Activated CD4-positive, CD25-positive, alpha-beta regulatory T cell treated with anti-CD3 and anti-CD28 coated beads, Interleukin-2, amount 50 U/mL, for 72 hours (primary cell): ENCODE measurements around the gene DHX15.

ENCODE experiments used
- DNase-seq: peaks from one replicate; pipeline ENCODE4 v3.0.0; 2021

The DHX15 gene

DNA sequence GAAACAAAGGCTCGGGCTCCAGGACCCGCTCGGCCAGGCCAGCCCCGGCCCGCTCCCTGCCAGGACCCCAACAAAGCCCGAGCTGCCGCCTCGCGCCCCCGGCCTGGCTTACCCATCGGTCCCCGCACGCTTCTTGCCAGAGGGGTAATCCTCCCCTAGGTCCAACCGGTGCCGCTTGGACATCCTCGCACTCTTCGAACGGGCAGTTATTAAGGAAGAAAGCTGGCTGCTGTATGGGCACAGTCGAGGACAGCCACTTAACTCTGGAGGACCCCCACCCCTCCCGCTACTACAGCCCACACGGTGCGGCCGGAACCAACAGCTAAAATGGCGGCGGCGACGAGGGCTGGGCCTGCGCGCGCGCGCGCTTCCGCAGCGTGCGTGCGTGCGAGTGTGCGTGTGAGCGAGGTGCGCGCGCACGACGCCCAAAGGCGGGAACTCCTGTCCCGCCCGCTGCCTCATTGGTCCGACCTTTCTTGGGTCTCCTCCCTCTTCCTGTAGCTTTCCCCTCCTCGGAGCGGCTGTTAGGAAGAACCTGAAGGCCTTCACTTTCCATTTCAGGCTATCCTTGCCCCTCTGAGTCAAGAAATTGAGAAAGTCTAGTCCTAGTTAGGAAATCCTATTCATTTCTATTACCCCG, at the start of gene DHX15:
DHX15 (minus strand) TSS at position 344 of the 640 bp plus-strand sequence; CDS start at position 183, 161 bp downstream.
- DNase-seq: peak; percentile 90

DNA sequence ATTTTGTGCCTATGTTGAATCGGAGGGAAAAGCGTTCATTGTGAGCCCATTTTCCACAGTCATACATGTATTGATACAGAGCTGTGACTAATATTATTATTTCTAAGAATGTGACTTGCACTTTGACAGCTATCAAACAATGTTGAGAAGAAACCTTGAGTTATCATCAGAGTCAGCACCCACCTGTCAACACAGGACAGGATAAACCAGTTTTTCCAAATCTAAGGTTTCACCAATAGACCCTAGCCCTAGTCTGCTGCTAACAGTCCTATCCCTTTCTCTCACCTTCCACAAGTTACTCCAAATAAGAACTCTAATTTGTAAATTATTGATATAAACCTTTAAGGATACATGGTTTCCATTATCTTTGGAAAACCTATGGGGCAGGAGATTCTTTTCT, 47.7 kb upstream of the DHX15 start:
- DNase-seq: no peak

DNA sequence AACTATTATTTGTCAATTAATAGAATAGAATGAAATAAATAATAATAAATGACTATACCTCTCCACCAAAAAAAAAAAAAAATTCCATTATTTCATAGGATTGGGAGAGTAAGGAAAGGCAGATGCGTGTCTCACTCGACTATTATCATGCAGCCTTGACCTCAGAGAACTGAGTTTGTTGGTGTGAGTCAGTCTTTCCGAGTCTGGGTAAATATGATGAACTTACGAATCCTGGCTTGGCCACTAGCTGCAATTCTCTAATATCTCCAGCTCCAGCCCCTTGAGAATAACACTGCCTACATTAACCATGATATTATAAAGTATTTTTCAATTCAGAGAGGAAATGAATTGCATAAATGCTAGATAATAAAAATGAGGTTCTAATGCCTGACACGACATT, 46.6 kb upstream of the DHX15 start:
- DNase-seq: no peak

DNA sequence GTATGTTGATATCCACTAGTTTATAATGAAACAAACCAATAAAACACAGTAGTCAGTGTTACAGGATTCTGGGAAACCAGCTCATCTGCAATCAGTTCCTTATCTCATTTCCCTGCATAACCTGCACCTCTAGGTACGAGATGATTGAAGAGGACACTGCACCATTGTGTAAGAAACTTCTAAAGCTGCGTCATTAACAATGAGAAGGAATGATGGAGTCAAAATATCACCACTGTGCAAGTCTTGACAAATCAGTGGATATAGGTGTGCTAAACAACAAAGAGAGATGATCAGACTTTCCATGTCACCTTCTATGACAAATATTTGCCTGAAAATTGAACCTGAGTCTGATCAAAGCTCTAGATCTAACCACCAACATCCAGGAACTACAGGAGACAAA, 40.7 kb upstream of the DHX15 start:
- no peak for DNase-seq

DNA sequence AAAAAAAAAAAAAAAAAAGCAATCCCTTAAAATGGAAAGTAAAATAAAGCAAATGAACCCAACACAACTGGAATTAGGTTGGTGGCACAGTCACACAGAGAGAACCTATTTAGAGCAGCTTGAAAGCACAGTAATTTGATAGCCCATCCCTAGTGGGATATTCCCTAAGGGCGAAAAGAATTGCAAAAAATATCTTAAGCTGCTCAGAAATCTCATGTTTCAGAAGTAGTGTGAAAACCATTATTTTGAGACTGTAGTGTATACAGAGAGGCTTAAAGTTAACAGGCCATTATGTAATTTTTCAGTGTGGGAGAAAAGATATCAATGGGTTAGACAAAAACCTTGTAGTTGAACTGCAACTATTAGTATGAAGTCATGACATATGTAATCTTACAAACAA, 40.0 kb upstream of the DHX15 start:
- DNase-seq: no peak

DNA sequence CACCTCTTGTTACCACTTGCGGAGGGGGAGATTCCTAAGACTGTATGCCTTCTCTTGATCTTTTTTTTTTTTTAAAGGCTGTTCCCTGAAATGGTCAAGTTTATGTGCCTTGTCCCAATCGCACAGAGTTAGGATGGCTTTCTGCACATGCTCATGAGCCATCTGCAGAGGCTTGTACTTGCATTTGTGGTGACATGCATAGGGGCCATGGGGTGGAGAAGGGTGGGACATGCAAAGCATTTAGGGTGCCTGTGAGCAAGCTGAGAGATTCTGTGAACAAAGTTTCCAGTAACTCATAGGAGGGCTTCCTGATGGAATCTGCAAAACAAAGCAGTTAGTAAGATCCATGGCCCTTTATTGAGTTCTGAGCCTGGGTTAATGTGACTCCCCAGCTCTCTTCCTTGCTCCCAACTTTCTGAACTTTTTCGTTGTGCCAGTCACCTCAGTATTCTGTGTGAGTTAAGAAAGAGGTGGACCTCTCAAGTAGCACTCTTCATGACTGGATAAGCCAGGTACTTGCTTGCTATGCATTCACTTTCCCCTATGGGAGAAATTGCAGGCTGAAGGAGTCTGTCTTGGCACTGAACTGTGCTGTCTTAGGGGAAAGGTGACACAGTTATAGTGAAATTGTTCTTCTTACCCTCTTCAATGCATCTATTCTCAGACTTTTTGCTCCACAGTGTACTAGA, 37.9 kb upstream of the DHX15 start:
- no peak for DNase-seq

DNA sequence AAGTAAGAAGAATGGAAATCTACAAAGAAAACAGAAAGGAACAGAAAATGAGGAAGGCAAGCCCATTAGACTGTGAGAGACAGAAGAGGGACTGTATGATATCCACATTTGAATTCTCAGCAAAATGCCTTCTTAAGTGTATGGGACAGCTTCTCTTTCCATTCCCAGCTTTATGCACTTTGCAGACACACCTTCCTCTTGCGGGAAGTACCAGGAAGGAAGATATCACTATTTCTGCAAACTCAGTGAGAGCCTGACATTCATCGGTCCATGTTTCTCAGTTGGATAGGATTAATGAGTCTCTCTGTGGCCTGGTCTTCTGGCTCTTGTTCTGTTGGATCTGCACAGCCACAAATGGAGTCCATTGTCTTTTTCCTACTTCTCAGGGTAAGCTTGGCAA, 31.6 kb upstream of the DHX15 start:
- DNase-seq: no peak

DNA sequence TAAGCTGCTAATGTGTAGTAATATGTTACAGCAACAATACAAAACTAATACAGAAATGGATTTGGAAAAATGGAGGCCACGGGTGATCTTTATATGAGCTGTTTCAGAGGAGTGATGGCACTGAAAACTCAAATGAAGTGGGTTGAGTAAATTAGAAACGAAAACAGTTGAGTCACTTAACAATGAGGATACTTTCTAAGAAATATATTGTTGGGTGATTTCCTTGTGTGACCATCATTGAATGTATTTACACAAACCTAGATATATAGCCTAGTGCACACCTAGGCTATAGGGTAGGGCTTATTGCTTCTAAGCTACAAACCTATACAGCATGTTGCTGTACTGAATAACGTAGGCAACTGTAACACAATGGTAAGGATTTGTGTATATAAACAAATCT, 30.5 kb upstream of the DHX15 start:
- DNase-seq: no peak

DNA sequence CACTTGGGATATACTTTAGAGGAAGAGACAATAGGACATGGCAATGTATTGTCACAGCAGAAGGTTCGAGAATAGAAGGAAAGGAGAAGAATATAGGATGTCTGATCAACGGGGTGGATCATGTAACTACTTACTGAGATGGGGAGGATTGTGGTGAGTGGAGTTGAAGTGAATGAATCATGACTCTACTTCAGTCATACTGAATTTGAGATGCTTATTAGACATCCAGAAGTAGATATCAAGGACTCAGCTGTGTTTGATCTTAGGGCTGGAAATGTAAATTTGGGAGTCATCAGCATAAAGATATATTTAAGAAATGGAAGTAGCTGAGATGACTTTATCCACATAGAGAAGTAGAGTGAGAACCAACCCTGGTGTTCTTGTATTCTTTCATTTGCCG, 29.1 kb upstream of the DHX15 start:
- DNase-seq: no peak

DNA sequence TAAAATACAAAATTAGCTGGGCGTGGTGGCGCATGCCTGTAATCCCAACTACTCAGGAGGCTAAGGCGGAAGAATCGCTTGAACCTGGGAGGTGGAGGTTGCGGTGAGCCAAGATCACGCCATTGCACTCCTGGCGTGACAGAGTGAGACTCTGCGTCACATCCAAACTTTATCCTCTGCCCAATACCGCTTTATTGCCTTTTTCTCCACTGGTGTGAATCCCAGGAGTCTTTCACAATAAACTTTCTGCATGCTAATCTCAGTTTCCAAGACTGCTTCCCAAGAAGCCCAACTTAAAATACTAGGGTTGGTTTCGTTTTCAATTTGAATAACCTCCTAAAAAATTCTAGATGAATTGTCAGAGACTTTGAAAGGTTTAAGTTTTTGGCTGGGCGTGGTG, 27.2 kb upstream of the DHX15 start:
- DNase-seq: no peak

DNA sequence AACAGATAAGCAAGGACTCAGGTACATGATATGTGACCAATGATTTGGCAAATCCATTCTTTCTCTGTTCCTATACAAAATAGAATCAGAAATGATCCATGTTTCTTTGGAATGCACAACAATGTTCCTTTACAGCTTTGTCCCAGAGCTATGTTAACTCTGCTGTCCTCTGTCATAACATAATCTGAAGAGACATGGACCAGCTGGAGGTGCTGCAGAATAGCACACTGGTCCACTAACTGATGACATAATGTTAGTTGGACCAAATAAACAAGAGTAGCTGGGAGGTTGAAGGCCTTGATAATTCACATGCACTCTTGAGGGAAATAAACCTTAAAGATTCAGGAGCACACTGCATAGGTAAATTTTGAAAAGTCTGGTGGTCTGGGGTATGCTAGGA, 23.0 kb upstream of the DHX15 start:
- no peak for DNase-seq

DNA sequence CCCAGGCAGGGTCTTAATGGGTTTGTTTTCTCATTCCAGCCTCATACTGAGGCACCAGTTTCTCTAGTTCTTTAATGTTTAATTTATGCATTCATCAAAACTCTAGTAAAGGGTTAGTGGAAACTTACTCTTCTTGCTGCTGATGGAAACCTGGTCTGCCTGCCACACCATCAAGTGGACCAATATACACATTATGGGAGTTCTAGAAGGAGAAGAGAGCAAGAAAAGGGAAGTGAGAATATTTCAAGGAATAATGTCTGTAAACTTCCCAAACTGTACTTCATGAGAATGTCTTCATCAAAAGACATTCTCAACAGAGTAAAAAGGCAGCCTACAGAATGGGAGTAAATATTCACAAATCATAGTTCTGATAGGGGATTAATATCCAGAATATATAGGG, 20.9 kb upstream of the DHX15 start:
- DNase-seq: no peak

DNA sequence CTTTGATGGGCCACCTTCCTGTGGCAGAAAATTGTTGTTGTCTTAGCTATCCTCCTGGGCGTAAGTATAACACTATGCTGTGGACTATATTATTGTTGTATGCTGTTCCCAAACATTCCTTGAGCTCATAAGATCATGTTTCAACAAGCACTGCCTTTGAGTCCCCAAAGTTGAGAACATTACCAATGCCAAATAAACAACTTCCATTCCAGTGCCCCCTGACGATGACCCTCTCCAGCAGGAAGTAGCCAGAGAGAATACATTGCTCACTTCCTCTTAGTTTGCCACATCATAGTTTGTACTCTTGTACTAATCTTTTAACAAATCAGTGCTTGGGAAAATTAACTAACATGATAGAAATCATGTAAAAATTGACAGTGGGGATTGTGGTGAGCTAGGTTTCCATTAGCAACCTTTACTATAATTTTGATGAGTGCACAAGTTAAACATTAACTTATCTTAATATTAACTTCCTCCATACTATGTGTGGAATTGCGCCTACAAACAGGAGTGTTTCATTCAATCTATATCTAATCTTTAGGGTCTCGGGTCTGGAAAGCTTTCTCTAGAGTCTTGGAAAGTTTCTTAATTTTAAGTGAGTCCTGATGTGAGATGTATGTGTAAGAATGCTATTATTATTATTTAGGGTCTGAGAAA, 20.3 kb upstream of the DHX15 start:
- no peak for DNase-seq

DNA sequence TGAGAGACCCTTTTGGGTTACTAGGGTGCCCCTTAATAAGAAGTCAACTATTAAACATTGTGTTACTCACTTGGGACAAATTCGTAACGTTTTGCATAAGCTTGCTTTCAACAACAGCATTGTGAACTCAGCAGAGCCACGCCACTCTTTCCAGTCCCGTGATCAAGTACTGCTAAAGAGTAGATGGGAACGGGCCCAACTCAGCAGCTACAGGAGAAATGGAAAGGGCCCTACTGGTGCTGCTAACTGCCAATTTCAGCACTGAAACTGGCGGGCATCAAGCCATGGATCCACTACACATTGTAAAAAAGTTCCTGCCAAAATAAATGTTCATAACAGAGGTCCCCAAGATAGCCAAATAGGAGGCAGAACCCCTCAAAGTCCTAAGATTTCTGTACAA, 19.0 kb upstream of the DHX15 start:
- DNase-seq: no peak

DNA sequence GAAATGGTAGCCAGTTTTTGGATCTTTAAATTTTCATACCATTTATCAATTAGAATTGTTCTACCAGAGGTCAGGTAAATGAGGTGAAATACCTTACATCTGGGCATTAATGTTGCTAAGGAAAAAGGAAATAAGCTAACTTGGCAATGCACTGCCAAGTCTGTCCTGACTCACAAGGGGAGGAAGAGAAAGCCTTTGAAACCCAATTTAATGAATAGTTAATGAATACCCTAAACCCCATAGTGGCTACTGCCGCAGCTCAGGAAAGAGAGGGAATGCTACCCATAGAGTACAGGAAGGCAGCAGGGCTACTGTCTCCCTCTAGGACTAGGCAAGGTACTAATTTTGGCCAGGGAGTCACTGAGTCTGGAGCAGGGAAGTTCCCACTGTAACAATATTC, 16.8 kb upstream of the DHX15 start:
- DNase-seq: no peak

DNA sequence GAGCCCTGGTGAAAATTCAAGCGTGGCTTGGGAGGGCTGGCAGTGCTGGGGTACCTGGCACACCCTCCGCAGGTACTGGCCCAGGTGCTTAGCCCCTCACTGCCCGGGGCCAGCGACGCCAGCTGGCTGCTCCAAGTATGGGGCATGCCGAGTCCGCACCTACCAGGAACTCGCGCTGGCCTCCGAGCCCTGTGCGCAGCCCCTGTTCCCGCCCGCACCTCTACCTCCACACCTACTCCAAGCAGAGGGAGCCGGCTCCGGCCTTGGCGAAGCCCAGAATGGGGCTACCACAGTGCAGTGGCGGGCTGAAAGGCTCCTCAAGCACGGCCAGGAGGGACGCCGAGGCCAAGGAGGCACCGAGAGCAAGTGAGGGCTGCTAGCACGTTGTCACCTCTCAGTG, 14.9 kb upstream of the DHX15 start:
- DNase-seq: no peak

DNA sequence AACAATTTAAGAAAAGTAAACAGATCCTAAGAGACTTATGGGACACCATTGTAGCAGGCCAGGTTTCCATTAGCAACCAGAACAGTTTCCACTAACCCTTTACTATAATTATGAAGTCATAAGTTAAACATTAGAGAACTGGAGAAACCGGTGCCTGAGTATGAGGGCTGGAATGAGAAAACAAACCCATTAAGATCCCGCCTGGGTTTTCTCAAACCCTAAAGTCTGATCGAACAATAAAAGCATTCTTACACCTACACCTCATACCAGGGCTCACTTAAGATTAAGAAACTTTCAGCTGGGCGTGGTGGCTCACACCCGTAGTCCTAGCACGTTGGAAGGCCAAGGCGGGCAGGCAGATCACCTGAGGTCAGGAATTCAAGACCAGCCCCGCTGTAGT, 13.7 kb upstream of the DHX15 start:
- no peak for DNase-seq

DNA sequence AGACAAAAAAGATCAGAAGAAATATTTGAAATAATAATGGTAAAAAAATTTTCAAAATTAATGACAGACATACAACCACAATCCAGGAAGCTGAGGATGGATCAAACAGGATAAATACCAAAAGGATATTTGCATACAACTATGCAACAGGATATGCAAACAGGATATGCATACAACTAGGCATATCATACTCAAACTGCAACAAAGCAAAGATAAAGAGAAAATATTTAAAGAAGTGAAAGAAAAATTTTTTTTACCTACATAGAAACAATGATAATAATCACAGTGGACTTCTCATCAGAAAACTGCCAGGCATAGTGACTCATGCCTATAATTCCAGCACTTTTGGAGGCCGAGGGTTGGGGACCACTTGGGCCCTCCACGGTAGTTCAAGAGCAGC, 11.3 kb upstream of the DHX15 start:
- DNase-seq: no peak

DNA sequence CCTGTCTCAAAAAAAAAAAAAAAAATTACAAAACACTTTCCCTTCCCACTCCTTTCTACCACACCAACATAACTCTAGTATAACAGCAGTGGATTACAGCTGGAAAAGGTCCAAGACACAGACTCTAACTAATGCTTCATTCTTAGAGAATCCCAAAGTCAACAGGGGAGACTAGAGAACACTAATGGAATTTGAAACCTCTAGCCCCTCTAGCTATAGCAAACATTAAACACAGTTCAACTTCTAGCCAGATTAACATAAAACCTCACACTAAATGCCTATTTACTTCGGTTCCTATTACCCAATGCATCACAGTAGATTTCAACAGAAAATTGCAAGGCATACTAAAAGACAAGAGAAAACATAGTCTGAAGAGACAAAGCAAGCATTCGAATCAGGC, 10.5 kb upstream of the DHX15 start:
- no peak for DNase-seq

DNA sequence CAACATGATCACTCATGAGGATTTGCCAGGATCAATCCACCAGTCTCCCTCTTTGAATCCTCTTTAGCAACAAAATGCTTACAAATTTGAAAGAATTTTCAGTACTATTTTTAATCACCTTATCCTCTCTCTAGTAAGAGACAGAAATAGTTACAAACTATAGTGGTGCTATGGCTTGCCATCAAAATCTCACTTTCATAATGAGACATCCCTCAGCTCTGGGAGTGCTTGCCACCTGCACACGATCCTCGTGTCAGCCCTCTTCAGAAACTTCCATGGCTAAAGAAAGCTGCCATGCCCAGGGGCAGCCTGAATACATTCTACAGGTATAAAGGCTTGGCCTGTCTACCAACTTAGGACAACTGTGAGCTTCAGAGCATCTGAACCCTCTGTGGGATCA, 5.1 kb upstream of the DHX15 start:
- DNase-seq: no peak

DNA sequence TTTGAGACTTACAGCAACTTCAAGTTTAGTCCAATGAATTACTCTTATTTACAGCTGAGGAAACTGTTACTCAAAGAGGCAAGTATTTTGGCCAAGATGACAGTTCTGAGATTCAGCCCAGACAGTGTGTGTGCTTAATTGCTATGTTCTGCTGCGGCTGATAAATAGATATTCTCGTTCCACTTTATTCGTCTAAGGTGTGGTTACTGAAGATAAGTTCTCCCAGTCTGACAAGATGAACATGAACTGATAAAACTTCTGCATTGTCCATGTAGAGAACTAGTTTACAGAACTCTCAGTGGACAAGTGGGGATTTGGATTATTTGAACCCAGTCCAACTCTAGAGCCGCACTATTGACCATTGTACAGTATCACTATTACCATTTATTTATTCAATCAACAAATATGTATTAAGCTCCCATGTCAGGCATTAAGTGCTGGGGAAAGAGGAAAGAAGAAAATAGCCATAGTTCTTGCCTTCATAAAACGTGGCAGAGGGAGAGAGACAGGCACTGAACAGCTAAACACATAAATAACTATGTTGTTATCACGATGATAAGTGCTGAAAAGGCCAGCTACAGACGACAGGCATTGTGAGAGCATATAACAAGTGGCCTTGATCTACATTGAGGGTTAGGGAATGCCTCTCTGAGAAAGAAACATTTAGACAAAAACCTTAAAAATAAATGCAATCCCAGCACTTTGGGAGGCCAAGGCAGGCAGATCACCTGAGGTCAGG, 4.0 kb upstream of the DHX15 start:
- DNase-seq: no peak

DNA sequence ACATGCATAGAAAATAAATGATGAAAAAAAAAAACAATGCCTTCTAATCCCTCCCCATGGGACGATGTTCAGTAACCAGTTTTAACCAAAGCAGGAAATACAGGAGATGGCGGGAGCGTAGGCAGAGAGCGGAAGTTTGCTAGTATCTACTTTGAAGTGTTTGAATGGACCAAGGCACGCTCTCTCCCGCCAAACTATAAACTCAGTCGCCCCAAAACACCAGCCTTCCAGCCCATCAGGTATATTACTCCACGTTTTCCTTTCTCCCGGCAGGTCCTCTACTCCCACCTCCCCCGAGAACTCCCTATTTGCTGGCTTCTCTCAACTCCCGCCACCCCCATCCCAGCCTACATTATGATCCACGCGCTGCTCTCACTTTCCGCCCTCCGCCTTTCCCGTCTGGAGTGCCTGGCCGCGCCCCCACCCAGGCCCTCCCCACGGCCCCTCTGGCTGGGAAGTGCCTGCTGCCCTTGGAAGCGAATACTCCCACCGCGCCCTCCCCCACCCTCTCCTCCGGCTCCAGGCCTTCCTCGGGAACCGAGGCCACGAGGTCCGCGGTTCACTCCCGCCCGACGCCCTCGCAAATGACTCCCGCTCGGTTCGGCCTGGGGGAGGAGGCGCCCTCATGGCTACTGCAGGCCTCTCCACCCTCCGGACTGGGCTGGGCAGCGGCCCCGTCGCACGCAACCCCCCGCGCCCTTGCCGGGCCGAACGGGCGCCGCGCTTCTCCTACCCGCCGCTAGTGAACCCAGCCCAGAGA, 723 bp downstream of the DHX15 start:
- DNase-seq: peak; percentile 41

DNA sequence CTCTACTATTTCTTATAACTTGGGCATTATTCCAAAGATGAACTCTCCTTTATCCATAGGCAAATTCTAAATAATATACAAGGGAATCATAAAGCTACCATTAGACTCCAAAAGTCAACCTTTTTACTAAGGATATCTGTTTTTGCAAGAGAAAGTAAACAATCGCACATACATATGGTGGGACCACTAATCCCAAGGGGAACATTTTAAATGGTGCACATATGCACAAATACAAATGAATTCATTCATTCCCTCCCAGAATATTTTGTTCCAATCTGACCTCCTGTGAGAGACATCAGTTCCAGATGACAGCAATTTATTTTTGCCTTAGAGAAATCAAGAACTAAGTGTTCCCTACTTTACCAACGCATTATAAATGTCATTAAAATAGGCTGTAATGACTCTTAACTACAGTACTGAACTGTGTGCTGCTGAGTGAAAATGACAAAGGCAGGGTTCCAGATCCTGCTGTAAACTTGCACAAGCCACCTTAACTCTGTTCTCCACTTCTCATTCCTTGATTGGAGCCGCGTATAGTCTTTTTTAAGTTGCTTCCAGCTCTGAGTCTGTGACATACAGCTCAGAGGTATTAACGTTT, 2.0 kb downstream of the DHX15 start:
- no peak for DNase-seq
